ENCODE data around the gene DNAH17. TPM values are rescaled to one million over a fixed set of nuclear protein-coding genes. Genes with fewer than 3 reads are reported as not detected.

DNAH17 gene
- total and polyA plus RNA-seq, 2 of the 13 experiments (the other 11 are each of a cell fraction or from before 2014, with no cell fraction given), result 0.86 to 1.6 TPM

DNA sequence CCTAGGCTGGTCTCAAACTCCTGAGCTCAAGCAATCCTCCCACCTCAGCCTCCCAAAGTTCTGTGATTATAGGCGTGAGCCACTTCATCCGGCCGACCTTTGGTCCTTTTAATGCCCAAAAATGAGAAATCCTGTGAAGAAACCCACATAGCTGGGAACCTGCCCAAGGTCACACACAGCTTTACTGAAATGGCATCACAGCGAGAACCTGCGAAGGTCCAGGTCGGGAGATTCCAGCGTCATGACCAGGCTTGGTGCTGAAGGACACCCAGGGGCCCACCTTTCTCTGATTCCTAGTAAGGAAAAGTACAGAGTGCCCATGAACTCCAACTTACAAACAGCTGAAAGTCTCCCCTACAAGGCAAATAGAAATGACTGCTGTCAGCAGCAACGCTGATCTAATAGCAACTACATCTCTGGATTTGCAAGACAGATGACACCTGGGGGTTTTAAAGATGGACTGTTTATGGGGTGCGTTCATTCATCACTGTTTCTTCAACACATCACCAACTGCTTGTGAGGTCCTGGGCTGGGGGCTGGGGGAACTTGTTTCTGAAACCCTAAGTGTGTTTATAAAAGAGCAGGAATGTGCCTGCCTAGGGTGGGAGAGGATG is 24.5 kb upstream of the DNAH17 start (continued):
- TF ChIP-seq, protein P1, sequence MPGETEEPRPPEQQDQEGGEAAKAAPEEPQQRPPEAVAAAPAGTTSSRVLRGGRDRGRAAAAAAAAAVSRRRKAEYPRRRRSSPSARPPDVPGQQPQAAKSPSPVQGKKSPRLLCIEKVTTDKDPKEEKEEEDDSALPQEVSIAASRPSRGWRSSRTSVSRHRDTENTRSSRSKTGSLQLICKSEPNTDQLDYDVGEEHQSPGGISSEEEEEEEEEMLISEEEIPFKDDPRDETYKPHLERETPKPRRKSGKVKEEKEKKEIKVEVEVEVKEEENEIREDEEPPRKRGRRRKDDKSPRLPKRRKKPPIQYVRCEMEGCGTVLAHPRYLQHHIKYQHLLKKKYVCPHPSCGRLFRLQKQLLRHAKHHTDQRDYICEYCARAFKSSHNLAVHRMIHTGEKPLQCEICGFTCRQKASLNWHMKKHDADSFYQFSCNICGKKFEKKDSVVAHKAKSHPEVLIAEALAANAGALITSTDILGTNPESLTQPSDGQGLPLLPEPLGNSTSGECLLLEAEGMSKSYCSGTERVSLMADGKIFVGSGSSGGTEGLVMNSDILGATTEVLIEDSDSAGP (CRISPR knock-in tag; IDR thresholded peaks at IDR 0.05; ENCODE audit: borderline replicate concordance), result no peak; the same call in 1 of the 2 replicates
- TF ChIP-seq FOXA1 (IDR thresholded peaks at IDR 0.05) (no peak), FOXA1 (CRISPR knock-in tag; IDR thresholded peaks at IDR 0.05) (peak; percentile 70), CENPT (CRISPR knock-in tag; IDR thresholded peaks at IDR 0.05; ENCODE audit: low read depth) (no peak), HES4 (CRISPR knock-in tag; IDR thresholded peaks at IDR 0.05; ENCODE audit: borderline replicate concordance) (no peak), ZNF225 (CRISPR knock-in tag; IDR thresholded peaks at IDR 0.05) (no peak; the same call in 1 of the 2 replicates), ZNF274 (CRISPR knock-in tag; IDR thresholded peaks at IDR 0.05) (peak; percentile 64; the same call in 1 of the 2 replicates), TCF7L2 (IDR thresholded peaks at IDR 0.05; ENCODE audit: low read depth, low read length) (peak; percentile 42; the same call in 1 of the 2 replicates), MAF1 (CRISPR knock-in tag; IDR thresholded peaks at IDR 0.05; ENCODE audit: borderline replicate concordance) (peak; percentile 75; the same call in 1 of the 2 replicates), PPARG (CRISPR knock-in tag; conservative IDR thresholded peaks at IDR 0.05) (peak; percentile 93), RCOR2 (CRISPR knock-in tag; IDR thresholded peaks at IDR 0.05) (peak; percentile 99), FOSL1 (CRISPR knock-in tag; IDR thresholded peaks at IDR 0.05; ENCODE audit: borderline replicate concordance) (peak; percentile 84; the same call in 1 of the 2 replicates), KLF6 (CRISPR knock-in tag; IDR thresholded peaks at IDR 0.05) (no peak), MIER3 (CRISPR knock-in tag; IDR thresholded peaks at IDR 0.05; ENCODE audit: borderline replicate concordance) (peak; percentile 96), SRSF1 (optimal IDR thresholded peaks at IDR 0.05; ENCODE audit: low read depth, low read length) (no peak), CREM (IDR thresholded peaks at IDR 0.05) (peak; percentile 87), CREM (CRISPR knock-in tag; IDR thresholded peaks at IDR 0.05) (no peak), PTBP1 (IDR thresholded peaks at IDR 0.05; ENCODE audit: low read depth, low read length, poor library complexity, severe bottlenecking) (no peak), MAZ (IDR thresholded peaks at IDR 0.05; ENCODE audit: borderline replicate concordance, low read depth, low read length) (no peak), MAZ (CRISPR knock-in tag; IDR thresholded peaks at IDR 0.05; ENCODE audit: low read depth) (peak; percentile 74)
- TF ChIP-seq, protein P2, sequence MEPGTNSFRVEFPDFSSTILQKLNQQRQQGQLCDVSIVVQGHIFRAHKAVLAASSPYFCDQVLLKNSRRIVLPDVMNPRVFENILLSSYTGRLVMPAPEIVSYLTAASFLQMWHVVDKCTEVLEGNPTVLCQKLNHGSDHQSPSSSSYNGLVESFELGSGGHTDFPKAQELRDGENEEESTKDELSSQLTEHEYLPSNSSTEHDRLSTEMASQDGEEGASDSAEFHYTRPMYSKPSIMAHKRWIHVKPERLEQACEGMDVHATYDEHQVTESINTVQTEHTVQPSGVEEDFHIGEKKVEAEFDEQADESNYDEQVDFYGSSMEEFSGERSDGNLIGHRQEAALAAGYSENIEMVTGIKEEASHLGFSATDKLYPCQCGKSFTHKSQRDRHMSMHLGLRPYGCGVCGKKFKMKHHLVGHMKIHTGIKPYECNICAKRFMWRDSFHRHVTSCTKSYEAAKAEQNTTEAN (CRISPR knock-in tag; conservative IDR thresholded peaks at IDR 0.05), result peak; percentile 70; the same call in 1 of the 2 replicates
- TF ChIP-seq, protein P3, sequence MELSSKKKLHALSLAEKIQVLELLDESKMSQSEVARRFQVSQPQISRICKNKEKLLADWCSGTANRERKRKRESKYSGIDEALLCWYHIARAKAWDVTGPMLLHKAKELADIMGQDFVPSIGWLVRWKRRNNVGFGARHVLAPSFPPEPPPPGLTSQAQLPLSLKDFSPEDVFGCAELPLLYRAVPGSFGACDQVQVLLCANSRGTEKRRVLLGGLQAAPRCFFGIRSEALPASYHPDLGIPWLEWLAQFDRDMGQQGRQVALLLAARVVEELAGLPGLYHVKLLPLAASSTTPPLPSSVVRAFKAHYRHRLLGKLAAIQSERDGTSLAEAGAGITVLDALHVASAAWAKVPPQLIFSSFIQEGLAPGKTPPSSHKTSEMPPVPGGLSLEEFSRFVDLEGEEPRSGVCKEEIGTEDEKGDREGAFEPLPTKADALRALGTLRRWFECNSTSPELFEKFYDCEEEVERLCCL (CRISPR knock-in tag; IDR thresholded peaks at IDR 0.05; ENCODE audit: borderline replicate concordance), result no peak
- TF ChIP-seq, protein P4, sequence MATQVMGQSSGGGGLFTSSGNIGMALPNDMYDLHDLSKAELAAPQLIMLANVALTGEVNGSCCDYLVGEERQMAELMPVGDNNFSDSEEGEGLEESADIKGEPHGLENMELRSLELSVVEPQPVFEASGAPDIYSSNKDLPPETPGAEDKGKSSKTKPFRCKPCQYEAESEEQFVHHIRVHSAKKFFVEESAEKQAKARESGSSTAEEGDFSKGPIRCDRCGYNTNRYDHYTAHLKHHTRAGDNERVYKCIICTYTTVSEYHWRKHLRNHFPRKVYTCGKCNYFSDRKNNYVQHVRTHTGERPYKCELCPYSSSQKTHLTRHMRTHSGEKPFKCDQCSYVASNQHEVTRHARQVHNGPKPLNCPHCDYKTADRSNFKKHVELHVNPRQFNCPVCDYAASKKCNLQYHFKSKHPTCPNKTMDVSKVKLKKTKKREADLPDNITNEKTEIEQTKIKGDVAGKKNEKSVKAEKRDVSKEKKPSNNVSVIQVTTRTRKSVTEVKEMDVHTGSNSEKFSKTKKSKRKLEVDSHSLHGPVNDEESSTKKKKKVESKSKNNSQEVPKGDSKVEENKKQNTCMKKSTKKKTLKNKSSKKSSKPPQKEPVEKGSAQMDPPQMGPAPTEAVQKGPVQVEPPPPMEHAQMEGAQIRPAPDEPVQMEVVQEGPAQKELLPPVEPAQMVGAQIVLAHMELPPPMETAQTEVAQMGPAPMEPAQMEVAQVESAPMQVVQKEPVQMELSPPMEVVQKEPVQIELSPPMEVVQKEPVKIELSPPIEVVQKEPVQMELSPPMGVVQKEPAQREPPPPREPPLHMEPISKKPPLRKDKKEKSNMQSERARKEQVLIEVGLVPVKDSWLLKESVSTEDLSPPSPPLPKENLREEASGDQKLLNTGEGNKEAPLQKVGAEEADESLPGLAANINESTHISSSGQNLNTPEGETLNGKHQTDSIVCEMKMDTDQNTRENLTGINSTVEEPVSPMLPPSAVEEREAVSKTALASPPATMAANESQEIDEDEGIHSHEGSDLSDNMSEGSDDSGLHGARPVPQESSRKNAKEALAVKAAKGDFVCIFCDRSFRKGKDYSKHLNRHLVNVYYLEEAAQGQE (IDR thresholded peaks at IDR 0.05; ENCODE audit: borderline replicate concordance in 1 of 2, low read depth in 1 of 2, low read length in 2 of 2), result peak in 1 of 2 experiments; percentile 21; a peak in 2 of 4 replicates

All from HepG2 (cell line).